Stimulated activated CD4-positive, alpha-beta T cell treated with anti-CD3 and anti-CD28 coated beads, Interleukin-12 subunit alpha, Interleukin-12 subunit beta, amount 100 ng/mL, for 48 hours (primary cell): ENCODE results near the gene POU2F1.
"Not testable (repeated sequence)": the region's sequence is repeated elsewhere in the genome, so short reads cannot be mapped to it uniquely, and the experiment has no call there.

Experiments
- DNase-seq, 3 donors: peaks; one replicate each; pipeline ENCODE4 v3.0.0-alpha.2; 2020; ENCODE audit warnings: low read depth in 2 of 3, low spot score in 1 of 3

The POU2F1 gene

GRCh38 chr1:167305706-167306277, 85.1 kb downstream of the POU2F1 start:
- no peak for DNase-seq

GRCh38 chr1:167310732-167311131, 90.0 kb downstream of the POU2F1 start:
- no peak for DNase-seq

GRCh38 chr1:167312871-167313270, 92.2 kb downstream of the POU2F1 start:
- DNase-seq: no peak

- DNase-seq: no peak
Observed at GRCh38 chr1:167314671-167315070, 94.0 kb downstream of the POU2F1 start.

- DNase-seq: no peak
Observed at GRCh38 chr1:167317463-167317862, 96.8 kb downstream of the POU2F1 start.

- DNase-seq: not testable (repeated sequence)
Observed at GRCh38 chr1:167319206-167319605, 98.5 kb downstream of the POU2F1 start.

- DNase-seq: no peak
Observed at GRCh38 chr1:167322483-167322882, 101.8 kb downstream of the POU2F1 start.

- DNase-seq: no peak
Observed at GRCh38 chr1:167325151-167325550, 104.5 kb downstream of the POU2F1 start.

- no peak for DNase-seq
Observed at GRCh38 chr1:167328306-167328815, 107.7 kb downstream of the POU2F1 start.

GRCh38 chr1:167328816-167329483, 108.3 kb downstream of the POU2F1 start:
- no peak for DNase-seq

- DNase-seq: no peak
Observed at GRCh38 chr1:167330601-167331293, 110.1 kb downstream of the POU2F1 start.

- DNase-seq: no peak
Observed at GRCh38 chr1:167331650-167332049, 111.0 kb downstream of the POU2F1 start.

- no peak for DNase-seq
Observed at GRCh38 chr1:167332503-167332902, 111.8 kb downstream of the POU2F1 start.

- DNase-seq: no peak
Observed at GRCh38 chr1:167333124-167333523, 112.4 kb downstream of the POU2F1 start.

- no peak for DNase-seq
Observed at GRCh38 chr1:167333703-167334102, 113.0 kb downstream of the POU2F1 start.

- DNase-seq: no peak
Observed at GRCh38 chr1:167339405-167339804, 118.7 kb downstream of the POU2F1 start.

- DNase-seq: no peak
Observed at GRCh38 chr1:167342846-167343245, 122.2 kb downstream of the POU2F1 start.

- DNase-seq: no peak
Observed at GRCh38 chr1:167344112-167344511, 123.4 kb downstream of the POU2F1 start.

- no peak for DNase-seq
Observed at GRCh38 chr1:167344615-167345385, 124.1 kb downstream of the POU2F1 start.

GRCh38 chr1:167345386-167345733, 124.7 kb downstream of the POU2F1 start:
- no peak for DNase-seq

GRCh38 chr1:167357305-167357704, 136.6 kb downstream of the POU2F1 start:
- DNase-seq: no peak

- DNase-seq: no peak
Observed at GRCh38 chr1:167359295-167359694, 138.6 kb downstream of the POU2F1 start.
